ENCODE measurements around the gene CDCA7L. TPM values are rescaled to one million over a fixed set of nuclear protein-coding genes. Genes with fewer than 3 reads are reported as not detected.

The CDCA7L gene
- total RNA-seq, 1 experiment from 2014 or later, result 59.9 TPM

DNA sequence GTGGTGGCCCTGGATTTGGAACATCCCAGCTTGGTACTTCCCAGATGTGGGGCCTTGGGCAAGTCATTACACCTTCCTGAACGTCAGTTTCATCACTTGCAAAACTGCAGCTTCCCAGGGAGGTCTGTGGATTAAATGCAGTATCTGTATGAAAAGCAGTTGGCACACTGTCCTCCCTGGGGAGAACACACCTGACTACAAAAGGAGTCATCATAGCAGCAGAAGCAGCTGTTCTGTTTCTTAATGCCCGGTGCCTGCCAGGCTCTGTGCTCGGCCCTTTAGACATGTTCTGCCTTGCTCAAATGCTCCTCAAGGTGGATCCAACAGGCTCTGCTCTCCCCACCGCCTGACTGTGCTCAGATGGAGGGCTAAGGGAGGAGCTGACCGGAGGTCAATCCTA, 31.0 kb downstream of the CDCA7L start:
- Histone ChIP-seq H3K27ac (ENCODE audit: low read length) (no peak overlapping the region), H3F3A (ENCODE audit: low read length, unreplicated experiment) (no peaks in the 10 kb centered on the region), H3K79me2 (ENCODE audit: low read length) (peaks cover 13% of the 10 kb centered on the region), H2AFZ (ENCODE audit: low read length) (no peak overlapping the region), H3K4me1 (ENCODE audit: insufficient read depth, low read length) (peaks cover 15% of the 10 kb centered on the region; the same call in 1 of the 2 replicates), H3K4me2 (ENCODE audit: low read length) (no peak overlapping the region), H3K9ac (ENCODE audit: low read length) (no peak overlapping the region), H3K9me2 (replicated peaks; ENCODE audit: low read length) (no peaks in the 10 kb centered on the region), H3K9me3 (ENCODE audit: low read length) (no peaks in the 10 kb centered on the region), H3K27me3 (ENCODE audit: low read length) (no peaks in the 10 kb centered on the region), H3K36me3 (ENCODE audit: low read depth, low read length) (peaks cover 19% of the 10 kb centered on the region; the same call in 1 of the 2 replicates), H3K4me3 (ENCODE audit: low read length) (no peak overlapping the region), H4K20me1 (ENCODE audit: low read length) (no peaks in the 10 kb centered on the region)
- ATAC-seq (no peak), DNase-seq (no peak)
- ChIA-PET POLR2A (ENCODE audit: unreplicated experiment) (no interaction called here), CTCF (no interaction called here)
- BruUV-seq (replicated peaks), result no TSS peak
- intact Hi-C loops (cut with micrococcal nuclease), result no loop called here
- TF ChIP-seq EZH2phosphoT487 (IDR thresholded peaks at IDR 0.05; ENCODE audit: borderline replicate concordance, low read length) (no peak), EZH2 (IDR thresholded peaks at IDR 0.05; ENCODE audit: low read length, unreplicated experiment) (no peak)
- TF ChIP-seq, protein P1, sequence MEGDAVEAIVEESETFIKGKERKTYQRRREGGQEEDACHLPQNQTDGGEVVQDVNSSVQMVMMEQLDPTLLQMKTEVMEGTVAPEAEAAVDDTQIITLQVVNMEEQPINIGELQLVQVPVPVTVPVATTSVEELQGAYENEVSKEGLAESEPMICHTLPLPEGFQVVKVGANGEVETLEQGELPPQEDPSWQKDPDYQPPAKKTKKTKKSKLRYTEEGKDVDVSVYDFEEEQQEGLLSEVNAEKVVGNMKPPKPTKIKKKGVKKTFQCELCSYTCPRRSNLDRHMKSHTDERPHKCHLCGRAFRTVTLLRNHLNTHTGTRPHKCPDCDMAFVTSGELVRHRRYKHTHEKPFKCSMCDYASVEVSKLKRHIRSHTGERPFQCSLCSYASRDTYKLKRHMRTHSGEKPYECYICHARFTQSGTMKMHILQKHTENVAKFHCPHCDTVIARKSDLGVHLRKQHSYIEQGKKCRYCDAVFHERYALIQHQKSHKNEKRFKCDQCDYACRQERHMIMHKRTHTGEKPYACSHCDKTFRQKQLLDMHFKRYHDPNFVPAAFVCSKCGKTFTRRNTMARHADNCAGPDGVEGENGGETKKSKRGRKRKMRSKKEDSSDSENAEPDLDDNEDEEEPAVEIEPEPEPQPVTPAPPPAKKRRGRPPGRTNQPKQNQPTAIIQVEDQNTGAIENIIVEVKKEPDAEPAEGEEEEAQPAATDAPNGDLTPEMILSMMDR (conservative IDR thresholded peaks at IDR 0.05; ENCODE audit: low read depth, low read length), result no peak

DNA sequence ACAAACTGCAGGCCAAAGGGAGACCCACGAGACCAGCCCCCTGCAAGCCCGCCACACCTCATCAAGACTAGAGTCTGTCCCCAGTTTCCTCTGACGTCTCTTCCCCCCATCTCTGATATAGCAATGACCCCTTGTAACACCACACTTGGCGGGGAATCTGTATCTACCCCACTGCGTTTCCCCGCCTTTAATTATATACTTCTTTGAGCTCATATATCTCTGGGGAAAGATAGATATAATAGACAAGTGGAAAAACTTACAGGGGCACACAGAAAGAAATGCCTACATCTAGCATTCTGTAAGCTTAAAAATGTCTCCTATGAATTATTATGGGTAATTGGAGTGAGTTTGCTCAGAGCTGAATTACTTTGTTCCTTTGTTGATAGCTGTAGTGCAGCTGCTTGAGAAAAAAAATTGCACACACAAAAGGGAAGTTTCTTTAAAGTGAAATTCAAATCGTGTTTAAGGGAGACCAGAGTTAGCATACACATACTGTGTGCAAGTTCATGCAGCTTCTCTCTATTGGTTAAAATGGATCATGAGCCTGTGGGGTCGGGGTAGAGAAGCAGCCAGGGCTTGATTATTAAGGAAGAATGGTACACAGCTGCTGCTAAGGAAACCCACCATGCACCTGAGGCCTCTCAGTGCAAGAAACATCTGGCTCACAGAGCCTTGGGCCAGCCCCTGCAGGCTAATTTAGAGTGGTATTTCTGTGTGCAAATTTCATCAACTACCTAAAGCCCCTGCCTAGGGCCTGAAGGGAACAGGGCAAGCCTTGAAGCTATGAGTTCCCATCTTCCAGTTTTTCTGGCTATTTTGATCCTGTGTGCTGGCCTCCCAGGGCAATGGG, 32.5 kb downstream of the CDCA7L start:
- BruUV-seq (replicated peaks), result no TSS peak
- H3K4me1 ChIP-seq (ENCODE audit: insufficient read depth, low read length), result peaks cover 15% of the 10 kb centered on the region; the same call in 1 of the 2 replicates
- H3K79me2 ChIP-seq (ENCODE audit: low read length), result no peaks in the 10 kb centered on the region
- no peak overlapping the region for H3K9ac ChIP-seq (ENCODE audit: low read length)
- CTCF ChIA-PET, result no interaction called here
- H3F3A ChIP-seq (ENCODE audit: low read length, unreplicated experiment), result no peaks in the 10 kb centered on the region
- intact Hi-C loops (cut with micrococcal nuclease), result no loop called here
- H3K36me3 ChIP-seq (ENCODE audit: low read depth, low read length), result peaks cover 28% of the 10 kb centered on the region
- no peak overlapping the region for H3K27ac ChIP-seq (ENCODE audit: low read length)
- DNase-seq, result no peak
- no peak overlapping the region for H3K4me3 ChIP-seq (ENCODE audit: low read length)
- H3K27me3 ChIP-seq (ENCODE audit: low read length), result no peaks in the 10 kb centered on the region
- no peak overlapping the region for H2AFZ ChIP-seq (ENCODE audit: low read length)
- no peaks in the 10 kb centered on the region for H4K20me1 ChIP-seq (ENCODE audit: low read length)
- no peak for TF ChIP-seq EZH2phosphoT487 (IDR thresholded peaks at IDR 0.05; ENCODE audit: borderline replicate concordance, low read length)
- no peaks in the 10 kb centered on the region for H3K9me2 ChIP-seq (replicated peaks; ENCODE audit: low read length)
- no peak overlapping the region for H3K4me2 ChIP-seq (ENCODE audit: low read length)
- POLR2A ChIA-PET (ENCODE audit: unreplicated experiment), result no interaction called here
- no peak for ATAC-seq
- H3K9me3 ChIP-seq (ENCODE audit: low read length), result no peaks in the 10 kb centered on the region

DNA sequence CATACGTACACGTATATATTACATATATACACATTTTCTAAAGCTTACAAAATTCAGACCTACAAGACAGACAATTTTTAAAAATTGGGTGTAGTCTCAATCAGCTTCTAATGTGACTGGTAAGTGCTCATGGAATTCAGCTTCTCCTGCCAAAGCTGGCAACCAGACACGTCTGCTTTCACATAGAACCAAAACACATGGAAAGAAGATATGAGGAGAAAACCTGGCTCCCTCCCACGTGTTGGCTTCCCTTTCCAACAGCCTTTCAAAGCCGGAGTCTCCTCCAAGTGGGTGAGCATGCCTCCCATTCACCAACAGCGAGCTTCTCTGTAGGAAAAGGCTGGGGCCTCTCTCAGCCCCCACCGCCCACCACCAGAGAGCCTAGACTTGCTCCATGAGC, 33.4 kb downstream of the CDCA7L start:
- Histone ChIP-seq H3K4me2 (ENCODE audit: low read length) (no peak overlapping the region), H3K9ac (ENCODE audit: low read length) (no peak overlapping the region), H3K9me2 (replicated peaks; ENCODE audit: low read length) (no peaks in the 10 kb centered on the region), H4K20me1 (ENCODE audit: low read length) (no peaks in the 10 kb centered on the region), H3K4me3 (ENCODE audit: low read length) (no peak overlapping the region), H3K27me3 (ENCODE audit: low read length) (no peaks in the 10 kb centered on the region), H3K36me3 (ENCODE audit: low read depth, low read length) (peaks cover 34% of the 10 kb centered on the region), H3K27ac (ENCODE audit: low read length) (peak overlapping the region; percentile 57; the same call in 1 of the 2 replicates), H2AFZ (ENCODE audit: low read length) (no peak overlapping the region), H3K79me2 (ENCODE audit: low read length) (no peaks in the 10 kb centered on the region), H3K4me1 (ENCODE audit: insufficient read depth, low read length) (peaks cover 15% of the 10 kb centered on the region; the same call in 1 of the 2 replicates), H3F3A (ENCODE audit: low read length, unreplicated experiment) (no peaks in the 10 kb centered on the region), H3K9me3 (ENCODE audit: low read length) (no peaks in the 10 kb centered on the region)
- ChIA-PET POLR2A (ENCODE audit: unreplicated experiment) (no interaction called here), CTCF (interaction anchor here (0.7 kb wide), 1 partner anchor 199 kb away, joined by 3 read pairs; no protein-coding TSS in a partner anchor)
- TF ChIP-seq EZH2phosphoT487 (IDR thresholded peaks at IDR 0.05; ENCODE audit: borderline replicate concordance, low read length) (no peak), EZH2 (IDR thresholded peaks at IDR 0.05; ENCODE audit: low read length, unreplicated experiment) (no peak)
- TF ChIP-seq, protein P1 (conservative IDR thresholded peaks at IDR 0.05; ENCODE audit: low read depth, low read length), result no peak
- intact Hi-C loops (cut with micrococcal nuclease), result no loop called here
- BruUV-seq (replicated peaks), result no TSS peak
- DNase-seq (no peak), ATAC-seq (peak; percentile 16; the same call in 1 of the 2 replicates)

Measured in PC-3 (cell line).